ENCODE data around the gene MACROD2.
A peak's percentile ranks its signal among the peaks of the same experiment; 100 is the strongest.

MACROD2 gene

DNA sequence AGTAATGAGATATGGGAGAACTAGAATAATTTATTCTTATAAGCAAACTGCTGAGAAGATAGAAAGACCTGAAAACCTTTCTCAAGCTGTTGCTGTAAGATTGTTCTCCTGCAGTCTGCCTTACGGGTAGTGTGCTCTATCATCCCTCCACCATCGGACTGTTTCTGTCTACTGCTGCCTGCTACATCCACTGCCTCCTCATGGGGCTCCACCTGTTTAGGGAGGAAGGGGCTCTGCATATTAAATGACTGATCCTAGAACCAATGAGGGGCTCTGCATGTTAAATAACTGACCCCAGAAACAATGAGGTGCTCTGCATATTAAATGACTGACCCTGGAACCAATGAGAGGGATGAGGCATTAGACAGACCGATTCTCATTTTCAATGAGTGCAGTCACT lies 1923.3 kb downstream of the MACROD2 start:
- Histone ChIP-seq H3K27ac (no peak overlapping the region), H3K27me3 (ENCODE audit: control insufficient read depth, insufficient read depth, low read length) (no peaks in the 10 kb centered on the region), H3K79me2 (no peaks in the 10 kb centered on the region), H3K36me3 (ENCODE audit: control insufficient read depth, insufficient read depth, low read length) (no peaks in the 10 kb centered on the region), H2AFZ (peak overlapping the region; percentile 4), H3K4me1 (peaks cover 11% of the 10 kb centered on the region), H3K9ac (no peak overlapping the region), H3K4me2 (ENCODE audit: low read length) (no peak overlapping the region), H3K9me3 (ENCODE audit: control insufficient read depth, low read length) (no peaks in the 10 kb centered on the region), H3K4me3 (ENCODE audit: low read depth, low read length) (no peak overlapping the region)
- TF ChIP-seq CTCF (IDR thresholded peaks at IDR 0.05), result no peak

DNA sequence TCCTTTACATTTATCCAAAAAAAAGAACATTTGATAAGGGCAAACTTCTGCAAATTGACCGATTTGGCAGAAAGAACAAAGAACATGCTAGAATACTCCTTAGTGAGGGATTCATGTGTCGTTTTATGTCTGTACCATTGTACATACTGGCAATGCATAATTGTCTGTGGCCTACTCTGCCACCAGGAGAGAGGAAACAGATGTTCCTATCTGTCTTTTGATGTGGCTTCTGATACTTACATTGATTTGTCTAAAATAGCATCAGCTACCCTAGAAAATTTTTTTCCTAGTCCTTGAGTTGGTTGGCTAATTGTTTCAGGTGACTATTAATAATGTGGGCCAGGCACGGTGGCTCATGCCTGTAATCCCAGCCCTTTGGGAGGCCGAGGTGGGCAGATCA lies 1923.8 kb downstream of the MACROD2 start:
- no peak for TF ChIP-seq CTCF (IDR thresholded peaks at IDR 0.05)
- Histone ChIP-seq H2AFZ (peak overlapping the region; percentile 4), H3K27me3 (ENCODE audit: control insufficient read depth, insufficient read depth, low read length) (no peaks in the 10 kb centered on the region), H3K9me3 (ENCODE audit: control insufficient read depth, low read length) (no peaks in the 10 kb centered on the region), H3K36me3 (ENCODE audit: control insufficient read depth, insufficient read depth, low read length) (no peaks in the 10 kb centered on the region), H3K9ac (no peak overlapping the region), H3K27ac (no peak overlapping the region), H3K79me2 (no peaks in the 10 kb centered on the region), H3K4me1 (peaks cover 11% of the 10 kb centered on the region), H3K4me3 (ENCODE audit: low read depth, low read length) (no peak overlapping the region), H3K4me2 (ENCODE audit: low read length) (no peak overlapping the region)

DNA sequence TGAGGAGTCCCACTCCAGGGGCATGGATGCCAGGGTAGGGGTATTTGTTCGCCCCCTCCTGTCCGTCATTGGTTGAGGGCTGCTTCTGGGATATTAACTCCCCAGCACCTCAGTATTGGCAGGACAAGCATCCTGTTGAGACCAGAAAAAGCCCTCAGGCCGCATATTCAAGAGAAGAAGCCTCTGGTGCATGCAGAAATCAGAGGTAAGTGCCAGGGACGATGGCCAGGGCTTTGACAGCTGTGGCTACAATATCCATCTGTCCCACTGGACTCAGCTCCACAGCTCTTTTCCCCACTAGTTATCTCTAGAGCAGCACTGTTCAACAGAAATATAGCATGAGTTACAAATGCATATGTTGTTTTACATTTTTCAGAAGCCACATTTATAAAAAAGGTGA lies 1926.6 kb downstream of the MACROD2 start:
- TF ChIP-seq CTCF (IDR thresholded peaks at IDR 0.05), result no peak
- peaks cover 2% of the 10 kb centered on the region for H3K4me1 ChIP-seq

DNA sequence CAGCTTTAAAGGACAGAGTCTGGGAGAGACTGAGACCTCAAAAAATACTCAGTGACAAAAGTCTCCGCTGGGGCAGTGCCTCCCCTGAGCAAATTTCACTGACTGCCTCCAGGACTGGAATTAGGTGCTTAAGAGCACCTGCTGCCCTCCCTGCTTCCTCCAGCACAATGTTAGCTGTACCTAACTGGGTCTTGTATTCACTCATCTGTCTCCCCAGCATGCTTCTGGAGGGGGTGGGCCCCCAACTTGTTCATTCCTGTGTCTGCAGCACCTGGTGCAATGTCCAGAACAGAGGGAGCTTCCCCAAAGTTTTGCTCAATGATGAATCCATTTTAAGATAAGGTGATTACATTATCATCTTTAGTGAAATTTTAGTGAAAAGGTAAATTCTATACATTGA lies 1927.2 kb downstream of the MACROD2 start:
- Histone ChIP-seq H3K36me3 (ENCODE audit: control insufficient read depth, insufficient read depth, low read length) (no peaks in the 10 kb centered on the region), H2AFZ (no peak overlapping the region), H3K4me3 (ENCODE audit: low read depth, low read length) (no peak overlapping the region), H3K27me3 (ENCODE audit: control insufficient read depth, insufficient read depth, low read length) (no peaks in the 10 kb centered on the region), H3K9me3 (ENCODE audit: control insufficient read depth, low read length) (no peaks in the 10 kb centered on the region), H3K27ac (no peak overlapping the region), H3K4me2 (ENCODE audit: low read length) (no peak overlapping the region), H3K79me2 (no peaks in the 10 kb centered on the region), H3K9ac (no peak overlapping the region), H3K4me1 (peaks cover 2% of the 10 kb centered on the region)
- no peak for TF ChIP-seq CTCF (IDR thresholded peaks at IDR 0.05)

More for the DNA sequence above, 1926.6 kb downstream of the MACROD2 start:
- Histone ChIP-seq H3K79me2 (no peaks in the 10 kb centered on the region), H2AFZ (no peak overlapping the region), H3K4me2 (ENCODE audit: low read length) (no peak overlapping the region), H3K9ac (no peak overlapping the region), H3K27ac (no peak overlapping the region), H3K9me3 (ENCODE audit: control insufficient read depth, low read length) (no peaks in the 10 kb centered on the region), H3K36me3 (ENCODE audit: control insufficient read depth, insufficient read depth, low read length) (no peaks in the 10 kb centered on the region), H3K4me3 (ENCODE audit: low read depth, low read length) (no peak overlapping the region), H3K27me3 (ENCODE audit: control insufficient read depth, insufficient read depth, low read length) (no peaks in the 10 kb centered on the region)

DNA sequence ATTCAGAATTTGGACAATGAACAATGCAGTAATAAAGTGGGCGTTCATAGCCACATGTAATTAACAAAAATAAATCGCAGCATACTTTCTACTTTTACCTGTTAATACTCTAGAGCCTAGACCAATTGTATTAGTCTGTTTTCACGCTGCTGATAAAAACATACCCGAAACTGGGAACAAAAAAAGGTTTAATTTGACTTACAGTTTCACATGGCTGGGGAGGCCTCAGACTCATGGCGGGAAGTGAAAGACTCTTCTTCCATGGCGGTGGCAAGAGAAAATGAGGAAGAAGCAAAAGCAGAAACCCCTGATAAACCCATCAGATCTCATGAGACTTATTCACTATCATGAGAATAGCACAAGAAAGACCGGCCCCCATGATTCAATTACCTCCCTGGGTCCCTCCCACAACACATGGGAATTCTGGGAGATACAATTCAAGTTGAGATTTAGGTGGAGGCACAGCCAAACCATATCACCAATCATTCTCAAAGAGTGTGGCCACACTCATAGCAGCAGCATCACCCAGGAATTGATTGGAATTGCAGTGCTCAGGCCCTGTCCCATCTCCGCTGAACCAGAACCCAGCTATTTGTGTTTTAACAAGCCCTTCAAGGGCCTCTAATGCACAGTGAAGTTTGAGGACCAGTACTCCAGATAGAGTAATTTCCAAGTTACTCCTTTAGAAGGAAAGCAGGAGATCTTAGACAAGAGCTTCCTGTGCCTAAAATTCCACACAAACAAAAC lies 1927.9 kb downstream of the MACROD2 start:
- no peak for TF ChIP-seq CTCF (IDR thresholded peaks at IDR 0.05)
- no peaks in the 10 kb centered on the region for H3K9me3 ChIP-seq (ENCODE audit: control insufficient read depth, low read length)
- H3K27me3 ChIP-seq (ENCODE audit: control insufficient read depth, insufficient read depth, low read length), result no peaks in the 10 kb centered on the region
- H3K79me2 ChIP-seq, result no peaks in the 10 kb centered on the region
- H3K4me3 ChIP-seq (ENCODE audit: low read depth, low read length), result no peak overlapping the region
- H3K4me1 ChIP-seq, result peaks cover 9% of the 10 kb centered on the region
- no peak overlapping the region for H3K9ac ChIP-seq
- H3K36me3 ChIP-seq (ENCODE audit: control insufficient read depth, insufficient read depth, low read length), result no peaks in the 10 kb centered on the region
- no peak overlapping the region for H2AFZ ChIP-seq
- no peak overlapping the region for H3K4me2 ChIP-seq (ENCODE audit: low read length)
- no peak overlapping the region for H3K27ac ChIP-seq

Measured in parathyroid adenoma (tissue), 2 donors.